ENCODE measurements around the gene CLEC18B.
A peak's percentile ranks its signal among the peaks of the same experiment; 100 is the strongest.
"Not testable (repeated sequence)": the region's sequence is repeated elsewhere in the genome, so short reads cannot be mapped to it uniquely, and the experiment has no call there.

The CLEC18B gene

GRCh38 chr16:74367469-74368001, 53.7 kb downstream of the CLEC18B start:
- not testable (repeated sequence) for H3K9me3 Mint-ChIP-seq; H3K36me3 Mint-ChIP-seq (ENCODE audit: low read depth); H3K27me3 Mint-ChIP-seq
- Mint-ChIP-seq H3K4me1 (ENCODE audit: low read depth) (peaks cover 19% of the 10 kb centered on the region), H3K4me3 (peak overlapping the region; percentile 96), H3K27ac (peak overlapping the region; percentile 92)

GRCh38 chr16:74361646-74362610, 59.4 kb downstream of the CLEC18B start:
- not testable (repeated sequence) for H3K27ac Mint-ChIP-seq, H3K27me3 Mint-ChIP-seq, H3K9me3 Mint-ChIP-seq, H3K4me3 Mint-ChIP-seq
- peaks cover 24% of the 10 kb centered on the region for H3K36me3 Mint-ChIP-seq (ENCODE audit: low read depth)
- H3K4me1 Mint-ChIP-seq (ENCODE audit: low read depth), result peaks cover 12% of the 10 kb centered on the region

All from stimulated activated naive CD8-positive, alpha-beta T cell treated with anti-CD3 and anti-CD28 coated beads, Interleukin-15, Interleukin-2, amounts not matched to agents 100 ng/mL and 50 ng/mL, for 24 hours (primary cell).